GM18951 (cell line): Measurements from ENCODE around the gene JUND.

Experiments
- POLR2A ChIP-seq: IDR thresholded peaks from 4 replicates; pipeline ENCODE4 v1.6.1; 2011; ENCODE audit warnings: mild to moderate bottlenecking; ENCODE audit not compliant: insufficient read length, insufficient read depth; ENCODE audit errors: extremely low read depth
- in situ Hi-C: fragments of 300-500 bp; cut with MboI; formaldehyde crosslinking; loops from one replicate; pipeline ENCODE4 v1.12.0; 2022; ENCODE audit warnings: low sequenced_read_pairs, mixed read lengths, inconsistent platforms; ENCODE audit not compliant: unreplicated experiment

Gene JUND

GRCh38 chr19:18280247-18281081, 958 bp downstream of the JUND start:
- TF ChIP-seq POLR2A = peak; percentile 82
- in situ Hi-C loops = no loop called here

GRCh38 chr19:18279516-18280246, 1.7 kb downstream of the JUND start:
- peak; percentile 60 for TF ChIP-seq POLR2A
- in situ Hi-C loops = loop anchor here (5.0 kb wide), 1 partner anchor 48 kb away; no protein-coding TSS in a partner anchor

GRCh38 chr19:18279266-18279515, 2.2 kb downstream of the JUND start:
- in situ Hi-C loops = loop anchor here (5.0 kb wide), 1 partner anchor 48 kb away; no protein-coding TSS in a partner anchor
- TF ChIP-seq POLR2A = no peak

- TF ChIP-seq POLR2A = no peak
- in situ Hi-C loops = loop anchor here (5.0 kb wide), 1 partner anchor 49 kb away; no protein-coding TSS in a partner anchor
Observed at GRCh38 chr19:18278521-18279265, 2.7 kb downstream of the JUND start.

- TF ChIP-seq POLR2A = no peak
- in situ Hi-C loops = loop anchor here (5.0 kb wide), 1 partner anchor 52 kb away; no protein-coding TSS in a partner anchor
Observed at GRCh38 chr19:18274781-18275356, 6.6 kb downstream of the JUND start.

GRCh38 chr19:18274219-18274780, 7.1 kb downstream of the JUND start, which contains the start of gene IQCN:
IQCN (minus strand) TSS chr19:18274452; CDS start chr19:18269478, 4,974 bp downstream.
- in situ Hi-C loops = no loop called here
- TF ChIP-seq POLR2A = no peak

GRCh38 chr19:18273561-18274218, 7.7 kb downstream of the JUND start:
- no peak for TF ChIP-seq POLR2A
- in situ Hi-C loops = no loop called here

GRCh38 chr19:18271433-18271841, 10.0 kb downstream of the JUND start:
- TF ChIP-seq POLR2A = no peak
- in situ Hi-C loops = no loop called here

GRCh38 chr19:18270326-18270725, 11.1 kb downstream of the JUND start:
- in situ Hi-C loops = no loop called here
- TF ChIP-seq POLR2A = no peak

GRCh38 chr19:18269070-18269723, 12.2 kb downstream of the JUND start:
- TF ChIP-seq POLR2A = no peak
- in situ Hi-C loops = no loop called here

- in situ Hi-C loops = no loop called here
- no peak for TF ChIP-seq POLR2A
Observed at GRCh38 chr19:18266771-18267686, 14.4 kb downstream of the JUND start.
